SU-DHL-6 (cell line): Measurements from ENCODE around the gene HCAR2.
"Not testable (repeated sequence)": the region's sequence is repeated elsewhere in the genome, so short reads cannot be mapped to it uniquely, and the experiment has no call there.

ENCODE experiments used
- CTCF ChIP-seq: fragments of 200-600 bp; sonication (generic); IDR thresholded peaks from one replicate; pipeline ENCODE4 v1.5.1; 2017; ENCODE audit warnings: antibody characterized with exemption, mild to moderate bottlenecking, low read length, moderate library complexity; ENCODE audit not compliant: insufficient read depth, poor library complexity, severe bottlenecking
- EZH2phosphoT487 ChIP-seq: fragments of 200-600 bp; sonication (generic), shearing (Covaris generic); conservative IDR thresholded peaks from 2 replicates; pipeline ENCODE4 v1.6.1; 2018; ENCODE audit warnings: mild to moderate bottlenecking, antibody characterized with exemption, low read length, moderate library complexity, mixed read lengths

GRCh38 chr12:122710341-122710740 is 7.2 kb upstream of the HCAR2 start:
- TF ChIP-seq CTCF, EZH2phosphoT487: not testable (repeated sequence)
